Effector CD8-positive, alpha-beta T cell (primary cell): ENCODE data around the gene SCAMP4.
"Not testable (repeated sequence)": the region's sequence is repeated elsewhere in the genome, so short reads cannot be mapped to it uniquely, and the experiment has no call there.

ENCODE experiments used
- DNase-seq: peaks from one replicate; lab custom pipeline; 2025; lab: John Stamatoyannopoulos, UW

SCAMP4 gene

DNA sequence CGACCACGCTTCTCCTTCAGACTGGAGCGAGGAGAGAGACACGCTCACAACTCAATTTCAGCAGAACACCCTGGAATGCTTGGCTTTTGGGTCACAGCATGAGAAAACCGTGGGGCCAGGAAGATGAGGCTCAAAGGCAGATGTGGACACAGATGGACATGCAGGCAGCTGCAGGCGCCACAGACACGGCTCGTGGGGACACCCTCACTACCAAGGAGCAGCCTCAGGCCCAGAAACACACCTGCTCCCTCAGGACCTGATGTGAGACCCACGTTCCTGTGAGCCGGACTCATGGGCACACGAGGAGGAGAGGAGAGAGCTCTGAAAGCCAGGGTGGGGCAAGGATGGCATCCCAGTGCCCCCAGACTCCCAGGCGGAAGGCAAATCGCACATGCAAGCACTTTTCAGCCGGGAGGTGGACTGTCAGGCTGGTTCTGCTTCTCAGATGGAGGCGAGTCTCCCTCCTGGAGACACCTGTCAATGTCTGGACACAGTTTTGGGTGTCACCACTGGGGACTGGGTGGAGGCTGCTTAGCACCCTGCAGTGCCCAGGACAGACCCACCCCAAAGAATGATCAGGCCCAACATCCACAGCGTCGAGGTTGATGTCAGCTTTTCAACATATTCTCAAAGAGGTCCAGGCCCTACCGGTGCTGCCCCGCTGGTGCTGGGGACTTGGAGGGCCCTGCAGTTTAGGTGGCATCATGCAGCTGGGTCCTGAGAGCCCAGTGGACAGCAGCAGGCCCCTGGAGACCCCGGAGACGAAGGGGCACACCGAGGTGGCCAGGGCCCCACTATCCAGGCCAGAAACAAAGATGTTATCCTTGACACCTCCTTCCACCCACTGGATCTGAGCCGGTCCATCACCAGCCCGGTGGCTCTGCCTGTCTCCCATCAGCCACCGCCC, 22.2 kb upstream of the SCAMP4 start:
- no peak for DNase-seq

DNA sequence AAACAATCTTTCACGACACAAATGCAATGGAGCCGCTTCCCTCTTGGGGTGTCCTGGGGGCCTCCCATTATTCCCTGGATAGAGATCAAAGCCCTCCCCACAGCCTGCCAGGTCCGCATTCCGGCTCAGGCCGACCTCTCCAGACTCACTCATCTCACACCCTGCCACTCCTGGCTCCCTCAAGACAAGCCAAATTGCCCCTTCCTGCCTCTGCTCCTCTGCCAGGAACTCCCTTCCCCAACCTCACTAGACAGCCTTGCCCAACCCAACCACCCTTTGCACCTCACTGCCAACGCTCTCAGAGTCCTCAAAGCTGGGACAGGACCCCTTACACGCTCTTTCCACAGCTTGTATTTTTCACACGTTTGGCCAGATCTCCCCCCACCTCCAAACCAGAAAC, 21.4 kb upstream of the SCAMP4 start:
- DNase-seq: no peak

GRCh38 chr19:1884291-1884718, 20.9 kb upstream of the SCAMP4 start:
- DNase-seq: no peak

- no peak for DNase-seq
Observed at GRCh38 chr19:1884719-1885334, 20.4 kb upstream of the SCAMP4 start.

- peak; percentile 93 for DNase-seq
Observed at GRCh38 chr19:1885398-1886119, 19.6 kb upstream of the SCAMP4 start, which contains the start of gene ABHD17A. Gene ABHD17A (minus strand): TSS chr19:1885496. CDS start chr19:1881566, 3,930 bp downstream.

- DNase-seq: not testable (repeated sequence)
Observed at GRCh38 chr19:1886360-1886759, 18.8 kb upstream of the SCAMP4 start.

- DNase-seq: no peak
Observed at GRCh38 chr19:1888385-1888784, 16.8 kb upstream of the SCAMP4 start.

- DNase-seq: no peak
Observed at GRCh38 chr19:1889907-1890306, 15.3 kb upstream of the SCAMP4 start.

GRCh38 chr19:1893791-1894190, 11.4 kb upstream of the SCAMP4 start:
- DNase-seq: no peak

DNA sequence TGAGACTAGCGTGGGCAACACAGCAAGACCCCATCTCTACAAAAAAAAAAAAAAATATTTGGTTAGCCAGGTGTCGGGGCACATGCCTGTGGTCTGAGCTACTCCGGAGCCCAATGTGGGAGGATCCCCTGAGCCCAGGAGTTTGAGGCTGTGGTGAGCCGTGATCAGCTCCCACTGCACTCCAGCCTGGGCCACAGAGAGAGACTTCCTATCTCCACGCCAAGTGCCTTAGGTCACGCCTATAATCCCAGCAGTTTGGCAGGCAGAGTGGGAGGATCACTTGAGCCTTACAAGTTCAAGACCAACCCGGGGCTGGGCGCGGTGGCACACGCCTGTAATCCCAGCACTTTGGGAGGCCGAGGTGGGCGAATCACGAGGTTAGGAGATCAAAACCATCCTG, 8.7 kb upstream of the SCAMP4 start:
- DNase-seq: no peak

GRCh38 chr19:1901940-1902404, 3.2 kb upstream of the SCAMP4 start:
- DNase-seq: no peak

- no peak for DNase-seq
Observed at GRCh38 chr19:1902923-1903322, 2.3 kb upstream of the SCAMP4 start.

- no peak for DNase-seq
Observed at GRCh38 chr19:1904860-1905109, 414 bp upstream of the SCAMP4 start.

GRCh38 chr19:1905863-1906375, 720 bp downstream of the SCAMP4 start:
- DNase-seq: no peak

GRCh38 chr19:1906985-1907562, 1.9 kb downstream of the SCAMP4 start:
- no peak for DNase-seq

DNA sequence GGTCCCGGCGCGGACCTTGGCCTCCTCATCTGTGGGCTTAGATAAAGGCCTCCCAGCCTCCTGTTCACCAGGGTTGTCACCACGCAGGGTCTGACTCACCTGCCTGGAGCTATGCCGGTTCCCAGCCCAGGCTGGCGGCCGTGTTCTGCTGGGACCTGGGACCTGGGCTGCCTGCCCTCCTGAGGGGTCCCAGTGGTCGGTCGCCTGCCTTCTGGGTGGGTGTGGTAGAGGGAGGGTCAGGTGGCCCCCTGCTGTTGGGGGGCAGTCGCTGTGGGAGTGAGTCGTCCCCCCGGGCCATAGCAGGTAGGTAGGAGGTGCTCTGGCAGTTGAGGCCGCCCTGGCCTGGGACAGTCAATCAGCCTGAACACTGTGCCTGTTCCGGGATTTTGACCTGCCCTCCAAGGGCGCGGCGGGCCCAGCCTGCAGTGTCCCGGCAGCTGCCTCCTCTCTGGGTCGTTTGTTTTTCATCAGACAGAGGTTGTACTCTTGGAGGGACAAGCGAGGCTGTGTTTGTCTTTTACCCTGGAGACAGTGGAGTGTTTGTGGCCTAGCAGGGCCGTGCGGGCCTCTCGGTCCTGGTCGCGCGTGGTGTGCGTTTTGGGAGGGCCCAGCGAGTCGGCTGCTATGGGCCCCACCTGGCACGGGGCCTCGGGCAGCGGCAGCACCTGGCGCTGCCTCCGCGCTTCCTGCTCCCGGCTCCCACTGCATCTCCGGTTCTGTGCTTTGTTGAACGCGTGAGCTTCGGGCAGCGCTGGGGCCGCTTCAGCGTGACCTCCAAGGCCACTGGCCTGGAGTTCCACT, 2.6 kb downstream of the SCAMP4 start:
- no peak for DNase-seq

- DNase-seq: no peak
Observed at GRCh38 chr19:1908364-1908678, 3.1 kb downstream of the SCAMP4 start.

- no peak for DNase-seq
Observed at GRCh38 chr19:1909761-1910080, 4.5 kb downstream of the SCAMP4 start.

DNA sequence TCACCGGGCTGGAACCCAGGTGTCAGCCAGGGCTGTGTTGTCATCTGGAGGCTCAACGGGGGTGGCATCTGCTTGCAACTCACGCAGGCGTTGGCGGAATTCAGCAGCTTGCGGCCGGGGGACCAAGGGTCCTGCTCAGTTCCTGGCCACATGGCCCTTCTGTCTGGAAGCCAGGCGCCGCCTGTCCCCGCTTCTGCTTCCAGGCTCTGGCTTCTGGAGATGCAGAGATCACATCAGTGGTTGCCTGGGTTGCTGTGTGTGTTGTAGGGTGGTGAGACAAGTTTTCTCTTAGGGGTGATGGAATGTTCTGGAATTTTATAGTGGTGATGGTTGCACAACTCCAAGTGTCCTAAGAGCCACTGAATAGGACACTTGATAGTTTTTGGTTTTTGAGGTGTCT, 5.0 kb downstream of the SCAMP4 start:
- DNase-seq: no peak

DNA sequence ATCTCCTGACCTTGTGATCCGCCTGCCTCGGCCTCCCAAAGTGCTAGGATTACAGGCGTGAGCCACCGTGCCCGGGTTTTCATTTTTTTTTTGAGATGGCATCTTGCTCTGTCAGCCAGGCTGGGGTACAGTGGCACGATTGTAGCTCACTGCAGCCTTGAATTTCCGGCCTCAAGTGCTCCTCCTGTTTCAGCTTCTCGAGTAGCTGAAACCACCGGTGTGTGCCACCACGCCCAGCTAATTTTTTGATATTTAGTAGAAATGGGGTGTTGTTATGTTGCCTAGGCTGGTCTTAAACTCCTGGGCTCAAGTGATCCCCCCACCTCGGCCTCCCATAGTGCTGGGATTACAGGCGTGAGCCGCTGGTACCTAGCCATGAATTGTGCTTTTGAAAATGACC, 5.9 kb downstream of the SCAMP4 start:
- no peak for DNase-seq

- DNase-seq: no peak
Observed at GRCh38 chr19:1911995-1912394, 6.8 kb downstream of the SCAMP4 start.
